OCI-LY3 (cell line): ENCODE measurements around the gene LRRC63.

Experiments used
- CTCF ChIP-seq: fragments of 200-600, 300-600 bp; sonication (generic); IDR thresholded peaks from 2 replicates; pipeline ENCODE4 v1.5.1; 2014; ENCODE audit warnings: antibody characterized with exemption, low read length, low read depth
- EZH2phosphoT487 ChIP-seq: fragments of 200-600 bp; shearing (Covaris generic); IDR thresholded peaks from 2 replicates; pipeline ENCODE4 v1.6.1; 2018; ENCODE audit warnings: antibody characterized with exemption, mixed run types, low read depth

- TF ChIP-seq CTCF = no peak
- TF ChIP-seq EZH2phosphoT487 = no peak
Observed at GRCh38 chr13:46296921-46297320, 85.2 kb downstream of the LRRC63 start.
